Activated CD8-positive, alpha-beta T cell treated with anti-CD3 and anti-CD28 coated beads for 36 hours (primary cell): ENCODE results near the gene ZNF3. TPM values are rescaled to one million over a fixed set of nuclear protein-coding genes. Genes with fewer than 3 reads are reported as not detected.

ENCODE experiments used
- ATAC-seq: fragments of 200-7000 bp; cut with Tn5 transposase; one replicate; pipeline ENCODE4 v1.10.0; 2021; ENCODE audit warnings: mild to moderate bottlenecking, moderate library complexity
- CTCF ChIA-PET: fragments of 350-600 bp; sonication (Branson Sonifier 250); formaldehyde crosslinking; loops from one replicate; lab custom pipeline; 2021; ENCODE audit warnings: antibody characterized with exemption; lab: Charles Lee
- POLR2A ChIA-PET: fragments of 350-600 bp; sonication (Branson Sonifier 250); formaldehyde crosslinking; loops from one replicate; lab custom pipeline; 2021; ENCODE audit warnings: antibody characterized with exemption; lab: Charles Lee
- DNase-seq: peaks from one replicate; pipeline ENCODE4 v3.0.0-alpha.2; 2020
- H3K27ac Mint-ChIP-seq: one replicate; pipeline ENCODE4 v1.8.0; 2021; ENCODE audit warnings: mild to moderate bottlenecking, mixed read lengths
- H3K27me3 Mint-ChIP-seq: one replicate; pipeline ENCODE4 v1.8.0; 2021; ENCODE audit warnings: mixed read lengths
- H3K36me3 Mint-ChIP-seq: one replicate; pipeline ENCODE4 v1.8.0; 2021; ENCODE audit warnings: low read depth, mixed read lengths
- H3K4me1 Mint-ChIP-seq: one replicate; pipeline ENCODE4 v1.8.0; 2021; ENCODE audit warnings: low read depth, mixed read lengths
- H3K4me3 Mint-ChIP-seq: one replicate; pipeline ENCODE4 v1.8.0; 2021; ENCODE audit warnings: mild to moderate bottlenecking, moderate library complexity, mixed read lengths
- H3K9me3 Mint-ChIP-seq: one replicate; pipeline ENCODE4 v1.8.0; 2021; ENCODE audit warnings: mixed read lengths
- intact Hi-C: fragments of 100-400 bp; cut with micrococcal nuclease; formaldehyde crosslinking; loops from one replicate; pipeline ENCODE4 v1.10.0; 2022
- total RNA-seq, 2 experiments: library from RNA; stranded (reverse); gene quantifications; one replicate each; pipeline ENCODE4 v1.2.3, GENCODE V29; 2021
- TF ChIP-seq, protein P1 (sequence below): fragments of 200-600 bp; IDR thresholded peaks from one replicate; pipeline ENCODE4 v1.8.0; 2022; ENCODE audit warnings: antibody characterized with exemption, mild to moderate bottlenecking

Gene ZNF3
- total RNA-seq, 2 experiments from 2014 or later, result 16.4 to 18.9 TPM

GRCh38 chr7:100072462-100072861 is 9.1 kb downstream of the ZNF3 start:
- Mint-ChIP-seq H3K36me3 (peaks cover 81% of the 10 kb centered on the region), H3K4me1 (peaks cover 1% of the 10 kb centered on the region), H3K27me3 (no peaks in the 10 kb centered on the region), H3K4me3 (no peak overlapping the region), H3K9me3 (peaks cover 29% of the 10 kb centered on the region), H3K27ac (no peak overlapping the region)
- DNase-seq (no peak), ATAC-seq (no peak)
- TF ChIP-seq, protein P1, sequence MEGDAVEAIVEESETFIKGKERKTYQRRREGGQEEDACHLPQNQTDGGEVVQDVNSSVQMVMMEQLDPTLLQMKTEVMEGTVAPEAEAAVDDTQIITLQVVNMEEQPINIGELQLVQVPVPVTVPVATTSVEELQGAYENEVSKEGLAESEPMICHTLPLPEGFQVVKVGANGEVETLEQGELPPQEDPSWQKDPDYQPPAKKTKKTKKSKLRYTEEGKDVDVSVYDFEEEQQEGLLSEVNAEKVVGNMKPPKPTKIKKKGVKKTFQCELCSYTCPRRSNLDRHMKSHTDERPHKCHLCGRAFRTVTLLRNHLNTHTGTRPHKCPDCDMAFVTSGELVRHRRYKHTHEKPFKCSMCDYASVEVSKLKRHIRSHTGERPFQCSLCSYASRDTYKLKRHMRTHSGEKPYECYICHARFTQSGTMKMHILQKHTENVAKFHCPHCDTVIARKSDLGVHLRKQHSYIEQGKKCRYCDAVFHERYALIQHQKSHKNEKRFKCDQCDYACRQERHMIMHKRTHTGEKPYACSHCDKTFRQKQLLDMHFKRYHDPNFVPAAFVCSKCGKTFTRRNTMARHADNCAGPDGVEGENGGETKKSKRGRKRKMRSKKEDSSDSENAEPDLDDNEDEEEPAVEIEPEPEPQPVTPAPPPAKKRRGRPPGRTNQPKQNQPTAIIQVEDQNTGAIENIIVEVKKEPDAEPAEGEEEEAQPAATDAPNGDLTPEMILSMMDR, result no peak
- intact Hi-C loops, result no loop called here
- ChIA-PET CTCF (interaction anchor here (1.1 kb wide), 1 partner anchor 14 kb away, joined by 3 read pairs; no protein-coding TSS in a partner anchor), POLR2A (interaction anchor here (0.8 kb wide), 1 partner anchor 556 kb away, joined by 3 read pairs; no protein-coding TSS in a partner anchor)

DNA sequence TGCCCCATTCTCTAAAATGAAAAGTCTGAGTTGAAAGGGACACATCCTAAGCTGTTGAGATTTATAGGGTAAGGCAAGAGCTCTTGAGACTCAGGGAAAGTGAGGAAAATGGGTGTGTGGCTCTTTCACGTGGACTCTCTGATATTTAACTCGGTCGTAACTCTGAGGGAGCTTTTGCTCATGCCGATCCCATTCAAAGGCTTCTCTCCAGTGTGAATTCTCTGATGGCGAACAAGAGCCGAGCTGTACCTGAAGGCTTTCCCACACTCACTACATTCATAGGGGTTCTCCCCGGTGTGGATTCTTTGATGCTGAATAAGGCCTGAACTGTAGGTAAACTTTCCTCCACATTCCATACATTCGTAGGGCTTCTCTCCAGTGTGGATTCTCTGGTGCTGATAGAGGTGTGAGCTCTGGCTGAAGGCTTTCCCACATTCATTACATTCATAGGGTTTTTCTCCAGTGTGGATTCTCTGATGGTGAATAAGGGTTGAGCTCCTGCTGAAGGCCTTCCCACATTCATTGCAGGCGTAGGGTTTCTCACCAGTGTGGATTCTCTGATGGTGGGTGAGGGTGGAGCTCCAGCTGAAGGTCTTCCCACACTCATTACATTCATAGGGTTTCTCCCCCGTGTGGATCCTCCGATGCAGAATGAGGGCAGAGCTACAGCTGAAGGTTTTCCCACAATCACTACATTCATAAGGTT is 10.4 kb downstream of the ZNF3 start:
- POLR2A ChIA-PET, result interaction anchor here (0.6 to 2.3 kb wide), 7 partner anchors 9 to 217 kb away, joined by 3 to 10 read pairs (median 4); partner anchors contain the start of gene ZSCAN21
- Mint-ChIP-seq H3K36me3 (peaks cover 79% of the 10 kb centered on the region), H3K4me3 (no peak overlapping the region), H3K4me1 (no peaks in the 10 kb centered on the region), H3K9me3 (peaks cover 29% of the 10 kb centered on the region), H3K27ac (no peak overlapping the region), H3K27me3 (no peaks in the 10 kb centered on the region)
- intact Hi-C loops, result no loop called here
- TF ChIP-seq, protein P1, result no peak
- DNase-seq (no peak), ATAC-seq (no peak)
- CTCF ChIA-PET, result interaction anchor here (0.7 to 1.9 kb wide), 7 partner anchors 10 to 158 kb away, joined by 3 to 5 read pairs (median 3); partner anchors contain the start of gene AP4M1

DNA sequence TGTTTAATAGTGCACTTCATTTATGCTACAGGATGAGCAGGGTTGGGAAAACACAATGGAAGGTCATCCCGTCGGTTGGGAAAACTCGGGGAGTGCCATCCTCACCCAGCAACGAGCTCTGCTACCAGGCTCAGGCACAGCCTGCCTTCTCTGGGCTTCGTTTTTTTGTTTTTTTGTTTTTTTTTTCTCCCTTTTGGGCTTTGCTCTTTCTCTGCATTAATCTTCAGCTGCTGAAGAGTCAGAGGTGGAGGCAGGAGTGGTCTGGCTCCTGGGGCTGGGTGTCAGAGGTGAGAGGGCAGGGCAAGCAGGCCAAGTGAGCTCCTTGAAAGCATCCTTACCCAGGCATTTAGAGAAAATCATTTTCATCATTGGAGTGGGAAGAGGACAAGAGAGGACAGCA is 11.5 kb downstream of the ZNF3 start:
- Mint-ChIP-seq H3K36me3 (peaks cover 68% of the 10 kb centered on the region), H3K9me3 (peaks cover 29% of the 10 kb centered on the region), H3K27me3 (no peaks in the 10 kb centered on the region), H3K27ac (no peak overlapping the region), H3K4me3 (no peak overlapping the region), H3K4me1 (no peaks in the 10 kb centered on the region)
- no peak for DNase-seq
- ChIA-PET CTCF (interaction anchor here (0.9 to 1.9 kb wide), 3 partner anchors 11 to 156 kb away, joined by 3 to 5 read pairs (median 3); no protein-coding TSS in a partner anchor), POLR2A (interaction anchor here (0.8 to 2.3 kb wide), 2 partner anchors 20 to 22 kb away, joined by 3 to 10 read pairs; partner anchors contain the start of gene ZSCAN21)
- TF ChIP-seq, protein P1, result no peak
- no peak for ATAC-seq
- intact Hi-C loops, result no loop called here

DNA sequence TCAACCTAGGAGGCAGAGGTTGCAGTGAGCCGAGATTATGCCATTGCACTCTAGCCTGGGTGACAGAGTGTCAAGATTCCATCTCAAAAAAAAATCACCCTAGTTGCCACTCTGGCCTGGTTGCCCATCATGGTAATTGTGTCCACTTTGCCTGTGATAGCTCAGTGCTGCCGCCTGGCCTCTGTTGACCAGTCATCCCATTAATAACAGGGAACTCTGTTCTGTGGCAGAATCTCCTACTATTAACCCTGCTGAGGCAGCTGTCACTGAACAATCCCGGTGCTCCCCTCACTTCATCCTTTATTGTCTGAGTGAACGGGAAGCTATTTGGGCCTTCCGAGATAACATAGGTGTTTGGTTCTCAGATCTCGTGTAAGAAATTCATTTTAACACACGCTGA is 14.6 kb downstream of the ZNF3 start:
- ChIA-PET POLR2A (no interaction called here), CTCF (interaction anchor here (1.2 kb wide), 2 partner anchors 14 to 66 kb away, joined by 3 read pairs; no protein-coding TSS in a partner anchor)
- H3K27me3 Mint-ChIP-seq, result no peaks in the 10 kb centered on the region
- DNase-seq (no peak), ATAC-seq (no peak)
- peaks cover 45% of the 10 kb centered on the region for H3K36me3 Mint-ChIP-seq
- H3K27ac Mint-ChIP-seq, result no peak overlapping the region
- H3K9me3 Mint-ChIP-seq, result peaks cover 19% of the 10 kb centered on the region
- no peak overlapping the region for H3K4me3 Mint-ChIP-seq
- TF ChIP-seq, protein P1, result no peak
- intact Hi-C loops, result no loop called here
- no peaks in the 10 kb centered on the region for H3K4me1 Mint-ChIP-seq
